ENCODE results near the gene BCL2L2. TPM values are rescaled to one million over a fixed set of nuclear protein-coding genes. Genes with fewer than 3 reads are reported as not detected.

BCL2L2 gene
- total RNA-seq, 1 donor from 2014 or later, result 4.1 TPM

- Mint-ChIP-seq H3K9me3 (no peaks in the 10 kb centered on the region), H3K4me3 (peak overlapping the region; percentile 99)
- intact Hi-C loops (cut with micrococcal nuclease), result loop anchor here (1.0 to 2.0 kb wide), 8 partner anchors 8 to 280 kb away; partner anchors contain the start of genes ACIN1, C14orf119, NGDN and PABPN1
These were observed 19.6 kb upstream of the BCL2L2 start for GRCh38 chr14:23286902-23287479.

GRCh38 chr14:23294734-23295561 lies 11.7 kb upstream of the BCL2L2 start:
- intact Hi-C loops (cut with micrococcal nuclease), result loop anchor here (1.0 kb wide), 2 partner anchors 9 to 30 kb away; partner anchors contain the start of gene HOMEZ
- peak; percentile 50 for DNase-seq (ENCODE audit: low spot score)
- Mint-ChIP-seq H3K27ac (peak overlapping the region; percentile 67), H3K4me1 (ENCODE audit: low read depth) (peaks cover 19% of the 10 kb centered on the region), H3K36me3 (ENCODE audit: low read depth) (peaks cover 14% of the 10 kb centered on the region), H3K27me3 (ENCODE audit: insufficient read depth) (peaks cover 2% of the 10 kb centered on the region), H3K9me3 (no peaks in the 10 kb centered on the region), H3K4me3 (no peak overlapping the region)

More at GRCh38 chr14:23286902-23287479, 19.6 kb upstream of the BCL2L2 start:
- peaks cover 5% of the 10 kb centered on the region for H3K36me3 Mint-ChIP-seq (ENCODE audit: low read depth)
- DNase-seq (ENCODE audit: low spot score), result no peak
- peak overlapping the region; percentile 90 for H3K27ac Mint-ChIP-seq
- peaks cover 26% of the 10 kb centered on the region for H3K4me1 Mint-ChIP-seq (ENCODE audit: low read depth)
- H3K27me3 Mint-ChIP-seq (ENCODE audit: insufficient read depth), result no peaks in the 10 kb centered on the region

- H3K4me1 Mint-ChIP-seq (ENCODE audit: low read depth), result peaks cover 26% of the 10 kb centered on the region
- H3K27me3 Mint-ChIP-seq (ENCODE audit: insufficient read depth), result peaks cover 2% of the 10 kb centered on the region
- intact Hi-C loops (cut with micrococcal nuclease), result no loop called here
- H3K36me3 Mint-ChIP-seq (ENCODE audit: low read depth), result peaks cover 14% of the 10 kb centered on the region
- no peak for DNase-seq (ENCODE audit: low spot score)
- no peak overlapping the region for H3K27ac Mint-ChIP-seq
- H3K4me3 Mint-ChIP-seq, result no peak overlapping the region
- H3K9me3 Mint-ChIP-seq, result no peaks in the 10 kb centered on the region
These were observed 10.4 kb upstream of the BCL2L2 start for GRCh38 chr14:23296012-23296777.

- H3K4me3 Mint-ChIP-seq, result no peak overlapping the region
- no peak for DNase-seq (ENCODE audit: low spot score)
- no peak overlapping the region for H3K27ac Mint-ChIP-seq
- intact Hi-C loops (cut with micrococcal nuclease), result no loop called here
- H3K27me3 Mint-ChIP-seq (ENCODE audit: insufficient read depth), result peaks cover 2% of the 10 kb centered on the region
- peaks cover 26% of the 10 kb centered on the region for H3K4me1 Mint-ChIP-seq (ENCODE audit: low read depth)
- H3K36me3 Mint-ChIP-seq (ENCODE audit: low read depth), result peaks cover 14% of the 10 kb centered on the region
- no peaks in the 10 kb centered on the region for H3K9me3 Mint-ChIP-seq
These were observed 9.5 kb upstream of the BCL2L2 start for GRCh38 chr14:23297096-23297495.

GRCh38 chr14:23297611-23298277 lies 8.9 kb upstream of the BCL2L2 start:
- Mint-ChIP-seq H3K4me3 (no peak overlapping the region), H3K27ac (no peak overlapping the region), H3K27me3 (ENCODE audit: insufficient read depth) (peaks cover 2% of the 10 kb centered on the region), H3K9me3 (no peaks in the 10 kb centered on the region), H3K4me1 (ENCODE audit: low read depth) (peaks cover 26% of the 10 kb centered on the region), H3K36me3 (ENCODE audit: low read depth) (peaks cover 14% of the 10 kb centered on the region)
- intact Hi-C loops (cut with micrococcal nuclease), result no loop called here
- DNase-seq (ENCODE audit: low spot score), result no peak

- Mint-ChIP-seq H3K4me1 (ENCODE audit: low read depth) (peaks cover 39% of the 10 kb centered on the region), H3K27me3 (ENCODE audit: insufficient read depth) (no peaks in the 10 kb centered on the region), H3K27ac (peak overlapping the region; percentile 24), H3K36me3 (ENCODE audit: low read depth) (peaks cover 14% of the 10 kb centered on the region), H3K4me3 (peak overlapping the region; percentile 91), H3K9me3 (no peaks in the 10 kb centered on the region)
- no peak for DNase-seq (ENCODE audit: low spot score)
- intact Hi-C loops (cut with micrococcal nuclease), result loop anchor here (1.0 kb wide), 1 partner anchor 34 kb away; no protein-coding TSS in a partner anchor
These were observed 7.2 kb upstream of the BCL2L2 start for GRCh38 chr14:23299211-23299957.

- intact Hi-C loops (cut with micrococcal nuclease), result loop anchor here (1.0 to 5.0 kb wide), 3 partner anchors 35 to 713 kb away; partner anchors contain the start of gene DAD1
- H3K4me1 Mint-ChIP-seq (ENCODE audit: low read depth), result peaks cover 34% of the 10 kb centered on the region
- H3K27me3 Mint-ChIP-seq (ENCODE audit: insufficient read depth), result no peaks in the 10 kb centered on the region
- peak overlapping the region; percentile 91 for H3K4me3 Mint-ChIP-seq
- no peak for DNase-seq (ENCODE audit: low spot score)
- H3K36me3 Mint-ChIP-seq (ENCODE audit: low read depth), result peaks cover 14% of the 10 kb centered on the region
- H3K9me3 Mint-ChIP-seq, result no peaks in the 10 kb centered on the region
- H3K27ac Mint-ChIP-seq, result peak overlapping the region; percentile 95
These were observed 6.5 kb upstream of the BCL2L2 start for GRCh38 chr14:23299986-23300686.

- peaks cover 12% of the 10 kb centered on the region for H3K36me3 Mint-ChIP-seq (ENCODE audit: low read depth)
- peak overlapping the region; percentile 91 for H3K4me3 Mint-ChIP-seq
- peak overlapping the region; percentile 95 for H3K27ac Mint-ChIP-seq
- DNase-seq (ENCODE audit: low spot score), result no peak
- intact Hi-C loops (cut with micrococcal nuclease), result loop anchor here (1.0 to 5.0 kb wide), 9 partner anchors 14 to 713 kb away; partner anchors contain the start of genes ACIN1, C14orf119, DAD1 and HOMEZ
- H3K27me3 Mint-ChIP-seq (ENCODE audit: insufficient read depth), result no peaks in the 10 kb centered on the region
- peaks cover 29% of the 10 kb centered on the region for H3K4me1 Mint-ChIP-seq (ENCODE audit: low read depth)
- H3K9me3 Mint-ChIP-seq, result no peaks in the 10 kb centered on the region
These were observed 5.9 kb upstream of the BCL2L2 start for GRCh38 chr14:23300687-23301223.

GRCh38 chr14:23301288-23301968 lies 5.2 kb upstream of the BCL2L2 start:
- peak; percentile 99 for DNase-seq (ENCODE audit: low spot score)
- Mint-ChIP-seq H3K36me3 (ENCODE audit: low read depth) (peaks cover 12% of the 10 kb centered on the region), H3K27me3 (ENCODE audit: insufficient read depth) (no peaks in the 10 kb centered on the region), H3K9me3 (no peaks in the 10 kb centered on the region), H3K4me3 (peak overlapping the region; percentile 91), H3K4me1 (ENCODE audit: low read depth) (peaks cover 29% of the 10 kb centered on the region), H3K27ac (peak overlapping the region; percentile 97)
- intact Hi-C loops (cut with micrococcal nuclease), result loop anchor here (1.0 to 5.0 kb wide), 8 partner anchors 15 to 714 kb away; partner anchors contain the start of genes ACIN1, C14orf119, DAD1 and HOMEZ

GRCh38 chr14:23301969-23302289 lies 4.7 kb upstream of the BCL2L2 start:
- intact Hi-C loops (cut with micrococcal nuclease), result loop anchor here (1.0 to 5.0 kb wide), 9 partner anchors 16 to 715 kb away; partner anchors contain the start of genes ACIN1, C14orf119, DAD1 and HOMEZ
- no peaks in the 10 kb centered on the region for H3K27me3 Mint-ChIP-seq (ENCODE audit: insufficient read depth)
- no peaks in the 10 kb centered on the region for H3K9me3 Mint-ChIP-seq
- DNase-seq (ENCODE audit: low spot score), result no peak
- H3K27ac Mint-ChIP-seq, result peak overlapping the region; percentile 97
- H3K36me3 Mint-ChIP-seq (ENCODE audit: low read depth), result peaks cover 7% of the 10 kb centered on the region
- peak overlapping the region; percentile 91 for H3K4me3 Mint-ChIP-seq
- peaks cover 29% of the 10 kb centered on the region for H3K4me1 Mint-ChIP-seq (ENCODE audit: low read depth)
